HepG2 (cell line): ENCODE results near the gene HDAC3. TPM values are rescaled to one million over a fixed set of nuclear protein-coding genes. Genes with fewer than 3 reads are reported as not detected.

ENCODE experiments used
- BCL6 ChIP-seq: IDR thresholded peaks from 2 replicates; pipeline ENCODE4 v1.6.1; 2016; ENCODE audit warnings: missing genetic modification reagents, missing compliant biosample characterization
- CBX5 ChIP-seq: sonication (generic); formaldehyde crosslinking; IDR thresholded peaks from 2 replicates; pipeline ENCODE4 v1.4.0; 2020; ENCODE audit warnings: missing genetic modification reagents, borderline replicate concordance
- EED ChIP-seq: sonication (generic); formaldehyde crosslinking; IDR thresholded peaks from 2 replicates; pipeline ENCODE4 v1.5.0; 2020; ENCODE audit warnings: mild to moderate bottlenecking, missing genetic modification reagents
- FOSL2 ChIP-seq: sonication (generic); formaldehyde crosslinking; IDR thresholded peaks from 2 replicates; pipeline ENCODE4 v1.4.0; 2020; ENCODE audit warnings: missing genetic modification reagents
- GATAD1 ChIP-seq: IDR thresholded peaks from 2 replicates; pipeline ENCODE4 v1.6.1; 2016; ENCODE audit warnings: missing genetic modification reagents, missing compliant biosample characterization
- GATAD2A ChIP-seq: IDR thresholded peaks from 2 replicates; pipeline ENCODE4 v1.6.1; 2016
- GLMP ChIP-seq: sonication (generic); formaldehyde crosslinking; IDR thresholded peaks from 2 replicates; pipeline ENCODE4 v1.9.0; 2021; ENCODE audit warnings: missing genetic modification reagents, mild to moderate bottlenecking, borderline replicate concordance
- JARID2 ChIP-seq: sonication (generic); formaldehyde crosslinking; IDR thresholded peaks from 2 replicates; pipeline ENCODE4 v1.8.1; 2023; ENCODE audit warnings: missing genetic modification reagents, inconsistent platforms; ENCODE audit not compliant: insufficient replicate concordance
- NFE2L2 ChIP-seq: fragments of 150-350 bp; IDR thresholded peaks from 2 replicates; pipeline ENCODE4 v1.6.1; 2014; ENCODE audit warnings: low read length
- SAP130 ChIP-seq: IDR thresholded peaks from 2 replicates; pipeline ENCODE4 v1.6.1; 2016; ENCODE audit warnings: low read depth
- SMAD3 ChIP-seq: sonication (generic); formaldehyde crosslinking; IDR thresholded peaks from 2 replicates; pipeline ENCODE4 v1.4.0; 2020; ENCODE audit warnings: missing genetic modification reagents
- SP5 ChIP-seq: IDR thresholded peaks from 2 replicates; pipeline ENCODE4 v1.6.1; 2016; ENCODE audit warnings: low read depth, borderline replicate concordance
- TEAD3 ChIP-seq: optimal IDR thresholded peaks from 2 replicates; pipeline ENCODE3; 2016; ENCODE audit warnings: borderline replicate concordance
- ZNF3 ChIP-seq: IDR thresholded peaks from 2 replicates; pipeline ENCODE4 v1.7.0; 2017; ENCODE audit warnings: inconsistent platforms
- ZNF546 ChIP-seq: sonication (generic); formaldehyde crosslinking; conservative IDR thresholded peaks from 2 replicates; pipeline ENCODE4 v1.8.1; 2023; ENCODE audit warnings: mild to moderate bottlenecking, missing genetic modification reagents
- ZNF570 ChIP-seq: sonication (generic); formaldehyde crosslinking; IDR thresholded peaks from 2 replicates; pipeline ENCODE4 v1.4.0; 2020; ENCODE audit warnings: mild to moderate bottlenecking, missing genetic modification reagents, borderline replicate concordance
- ZNF615 ChIP-seq: sonication (generic); formaldehyde crosslinking; IDR thresholded peaks from 2 replicates; pipeline ENCODE4 v1.5.0; 2020; ENCODE audit warnings: mild to moderate bottlenecking, missing genetic modification reagents, borderline replicate concordance
- ZZZ3 ChIP-seq: sonication (generic); formaldehyde crosslinking; IDR thresholded peaks from 2 replicates; pipeline ENCODE4 v1.4.0; 2020; ENCODE audit warnings: missing genetic modification reagents, mild to moderate bottlenecking, borderline replicate concordance
- polyA plus RNA-seq, 8 experiments: library from polyadenylated mRNA; depleted of rRNA in 3 of 8; stranded (reverse) in 7 of 8; unstranded in 1 of 8; fragments of >200 nt; fragmentation: Illumina TruSeq in 4 of 8; extraction: Trizol in 4 of 8; gene quantifications; 2 replicates each; pipeline versions ENCODE4 v1.2.1 to v1.2.3, GENCODE V29; 2011 to 2016; ENCODE audit warnings: low read depth in 4 of 8, missing spikeins in 1 of 8, mixed read lengths in 1 of 8; ENCODE audit not compliant: insufficient read depth in 1 of 8
- total RNA-seq, 5 experiments: library from RNA; depleted of rRNA; stranded (reverse); fragments of >200 nt; fragmentation: Illumina TruSeq; extraction: Trizol; gene quantifications; 2 replicates each; pipeline ENCODE4 v1.2.3, GENCODE V29; 2016; ENCODE audit warnings: low read depth in 1 of 5
- TF ChIP-seq, protein P1 (sequence below), 2 experiments: sonication (generic) in 1 of 2; formaldehyde crosslinking in 1 of 2; IDR thresholded peaks; 2 replicates each; pipeline versions ENCODE4 v1.6.1 to v1.9.0; 2014 to 2022; ENCODE audit warnings: antibody characterized with exemption in 1 of 2, borderline replicate concordance in 1 of 2, inconsistent platforms in 1 of 2, low read depth in 1 of 2, missing genetic modification reagents in 1 of 2
- TF ChIP-seq, protein P2 (sequence below): IDR thresholded peaks from 2 replicates; pipeline ENCODE4 v1.4.0; 2020; ENCODE audit warnings: mild to moderate bottlenecking, missing genetic modification reagents

Gene HDAC3
- total and polyA plus RNA-seq, 2 of the 13 experiments (the other 11 are each of a cell fraction or from before 2014, with no cell fraction given): 84.0 to 94.1 TPM

DNA sequence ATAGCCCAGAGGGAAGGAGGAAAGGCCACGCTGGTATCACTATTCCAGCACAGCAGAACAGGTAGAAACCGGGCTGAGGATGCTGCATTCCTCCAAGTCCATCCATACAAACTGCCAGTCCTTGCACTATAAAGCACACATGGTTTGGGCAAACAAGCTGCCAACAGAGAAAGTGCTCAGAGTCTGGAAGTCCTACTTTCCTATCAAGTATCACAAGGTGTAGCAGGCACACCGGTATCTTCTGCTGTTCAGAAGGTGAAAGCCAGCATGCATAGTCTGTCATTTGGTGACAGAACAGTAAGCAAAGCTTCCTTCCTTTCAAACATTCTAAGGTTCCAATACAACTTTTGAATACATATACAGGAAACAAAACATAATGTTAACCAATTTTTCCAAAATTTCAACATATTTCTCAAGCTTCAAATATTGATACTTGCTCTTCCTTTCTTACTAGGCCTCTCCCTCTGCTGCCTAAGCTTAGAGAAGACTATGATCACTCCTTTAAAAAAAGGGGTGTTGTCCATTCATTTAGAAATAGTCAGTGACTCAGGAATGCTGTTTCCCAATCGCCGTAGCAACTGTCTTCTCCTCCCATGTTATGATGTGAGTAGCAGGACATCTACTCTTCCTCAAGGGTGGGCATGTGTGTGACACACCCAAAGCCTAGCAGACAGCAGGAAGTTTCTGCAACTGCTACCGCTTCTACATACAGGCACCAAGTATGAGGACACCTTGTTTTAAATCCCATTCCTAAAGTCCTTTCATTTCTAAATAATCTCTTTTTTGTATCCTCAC lies 32.5 kb downstream of the HDAC3 start (continued):
- TF ChIP-seq, protein P1, sequence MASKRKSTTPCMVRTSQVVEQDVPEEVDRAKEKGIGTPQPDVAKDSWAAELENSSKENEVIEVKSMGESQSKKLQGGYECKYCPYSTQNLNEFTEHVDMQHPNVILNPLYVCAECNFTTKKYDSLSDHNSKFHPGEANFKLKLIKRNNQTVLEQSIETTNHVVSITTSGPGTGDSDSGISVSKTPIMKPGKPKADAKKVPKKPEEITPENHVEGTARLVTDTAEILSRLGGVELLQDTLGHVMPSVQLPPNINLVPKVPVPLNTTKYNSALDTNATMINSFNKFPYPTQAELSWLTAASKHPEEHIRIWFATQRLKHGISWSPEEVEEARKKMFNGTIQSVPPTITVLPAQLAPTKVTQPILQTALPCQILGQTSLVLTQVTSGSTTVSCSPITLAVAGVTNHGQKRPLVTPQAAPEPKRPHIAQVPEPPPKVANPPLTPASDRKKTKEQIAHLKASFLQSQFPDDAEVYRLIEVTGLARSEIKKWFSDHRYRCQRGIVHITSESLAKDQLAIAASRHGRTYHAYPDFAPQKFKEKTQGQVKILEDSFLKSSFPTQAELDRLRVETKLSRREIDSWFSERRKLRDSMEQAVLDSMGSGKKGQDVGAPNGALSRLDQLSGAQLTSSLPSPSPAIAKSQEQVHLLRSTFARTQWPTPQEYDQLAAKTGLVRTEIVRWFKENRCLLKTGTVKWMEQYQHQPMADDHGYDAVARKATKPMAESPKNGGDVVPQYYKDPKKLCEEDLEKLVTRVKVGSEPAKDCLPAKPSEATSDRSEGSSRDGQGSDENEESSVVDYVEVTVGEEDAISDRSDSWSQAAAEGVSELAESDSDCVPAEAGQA (IDR thresholded peaks at IDR 0.05; ENCODE audit: low read depth): no peak
- TF ChIP-seq, protein P1 (CRISPR knock-in tag; IDR thresholded peaks at IDR 0.05; ENCODE audit: borderline replicate concordance): no peak
- no peak for TF ChIP-seq ZZZ3 (CRISPR knock-in tag)
- TF ChIP-seq BCL6: no peak
- 0 out of 2 replicates have a peak, but pooled peaks have one; percentile 11 for TF ChIP-seq GATAD2A (CRISPR knock-in tag)
- no peak for TF ChIP-seq GATAD1 (CRISPR knock-in tag)
- no peak for TF ChIP-seq ZNF546 (CRISPR knock-in tag)
- no peak for TF ChIP-seq CBX5
- TF ChIP-seq SAP130 (CRISPR knock-in tag): 0 out of 2 replicates have a peak, but pooled peaks have one; percentile 12
- TF ChIP-seq ZNF615: no peak
- TF ChIP-seq SP5 (CRISPR knock-in tag): no peak
- peak; percentile 56 for TF ChIP-seq FOSL2 (CRISPR knock-in tag)
- no peak for TF ChIP-seq GLMP (CRISPR knock-in tag)
- TF ChIP-seq, protein P2, sequence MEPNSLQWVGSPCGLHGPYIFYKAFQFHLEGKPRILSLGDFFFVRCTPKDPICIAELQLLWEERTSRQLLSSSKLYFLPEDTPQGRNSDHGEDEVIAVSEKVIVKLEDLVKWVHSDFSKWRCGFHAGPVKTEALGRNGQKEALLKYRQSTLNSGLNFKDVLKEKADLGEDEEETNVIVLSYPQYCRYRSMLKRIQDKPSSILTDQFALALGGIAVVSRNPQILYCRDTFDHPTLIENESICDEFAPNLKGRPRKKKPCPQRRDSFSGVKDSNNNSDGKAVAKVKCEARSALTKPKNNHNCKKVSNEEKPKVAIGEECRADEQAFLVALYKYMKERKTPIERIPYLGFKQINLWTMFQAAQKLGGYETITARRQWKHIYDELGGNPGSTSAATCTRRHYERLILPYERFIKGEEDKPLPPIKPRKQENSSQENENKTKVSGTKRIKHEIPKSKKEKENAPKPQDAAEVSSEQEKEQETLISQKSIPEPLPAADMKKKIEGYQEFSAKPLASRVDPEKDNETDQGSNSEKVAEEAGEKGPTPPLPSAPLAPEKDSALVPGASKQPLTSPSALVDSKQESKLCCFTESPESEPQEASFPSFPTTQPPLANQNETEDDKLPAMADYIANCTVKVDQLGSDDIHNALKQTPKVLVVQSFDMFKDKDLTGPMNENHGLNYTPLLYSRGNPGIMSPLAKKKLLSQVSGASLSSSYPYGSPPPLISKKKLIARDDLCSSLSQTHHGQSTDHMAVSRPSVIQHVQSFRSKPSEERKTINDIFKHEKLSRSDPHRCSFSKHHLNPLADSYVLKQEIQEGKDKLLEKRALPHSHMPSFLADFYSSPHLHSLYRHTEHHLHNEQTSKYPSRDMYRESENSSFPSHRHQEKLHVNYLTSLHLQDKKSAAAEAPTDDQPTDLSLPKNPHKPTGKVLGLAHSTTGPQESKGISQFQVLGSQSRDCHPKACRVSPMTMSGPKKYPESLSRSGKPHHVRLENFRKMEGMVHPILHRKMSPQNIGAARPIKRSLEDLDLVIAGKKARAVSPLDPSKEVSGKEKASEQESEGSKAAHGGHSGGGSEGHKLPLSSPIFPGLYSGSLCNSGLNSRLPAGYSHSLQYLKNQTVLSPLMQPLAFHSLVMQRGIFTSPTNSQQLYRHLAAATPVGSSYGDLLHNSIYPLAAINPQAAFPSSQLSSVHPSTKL (CRISPR knock-in tag): 0 out of 2 replicates have a peak, but pooled peaks have one; percentile 8
- no peak for TF ChIP-seq NFE2L2
- TF ChIP-seq EED: no peak
- peak; percentile 68 for TF ChIP-seq TEAD3 (CRISPR knock-in tag)
- TF ChIP-seq ZNF3 (CRISPR knock-in tag): no peak
- no peak for TF ChIP-seq JARID2
- no peak for TF ChIP-seq SMAD3 (CRISPR knock-in tag)
- no peak for TF ChIP-seq ZNF570
